T-cell (primary cell): Measurements from ENCODE around the gene PAMR1. TPM values are rescaled to one million over a fixed set of nuclear protein-coding genes. Genes with fewer than 3 reads are reported as not detected.

Experiments
- ATAC-seq, 4 experiments: fragments of 200-7000 bp in 3 of 4; fragments of 150-1000 bp in 1 of 4; cut with Tn5 transposase; replicated peaks in 1 of 4; 1 replicate in 3 of 4; 2 replicates in 1 of 4; pipeline ENCODE4 v1.10.0; 2021; ENCODE audit warnings: moderate library complexity in 3 of 4, mild to moderate bottlenecking in 2 of 4, moderate number of reproducible peaks in 1 of 4
- CTCF ChIA-PET, 2 donors: fragments of 300-600 bp; sonication (Branson Sonifier 250); formaldehyde crosslinking; loops; one replicate each; lab custom pipeline; 2022; ENCODE audit warnings: antibody characterized with exemption in 2 of 2; lab: Charles Lee
- POLR2A ChIA-PET, 2 donors: fragments of 300-600 bp; sonication (Branson Sonifier 250); formaldehyde crosslinking; loops; one replicate each; lab custom pipeline; 2022; ENCODE audit warnings: antibody characterized with exemption in 2 of 2; lab: Charles Lee
- DNase-seq, 35 experiments: peaks; one replicate each; pipeline versions ENCODE4 v3.0.0 to v3.0.0-alpha.2; 2013 to 2023
- H3K27ac ChIP-seq: one replicate; pipeline ENCODE4 v1.5.1; 2013; ENCODE audit warnings: low read length
- H3K27me3 ChIP-seq, 2 experiments: replicated peaks in 1 of 2; 1 replicate in 1 of 2; 2 replicates in 1 of 2; pipeline versions ENCODE4 v1.6.1 to v1.7.0; 2013; ENCODE audit warnings: low read length in 1 of 2, mixed read lengths in 1 of 2; ENCODE audit not compliant: control insufficient read depth in 2 of 2, insufficient read depth in 2 of 2; ENCODE audit errors: extremely low read depth in 1 of 2
- H3K36me3 ChIP-seq, 2 donors: 1 replicate in 1 of 2; 2 replicates in 1 of 2; pipeline versions ENCODE4 v1.6.1 to v1.7.0; 2013; ENCODE audit warnings: low read length in 1 of 2; ENCODE audit not compliant: control insufficient read depth in 2 of 2, insufficient read depth in 1 of 2; ENCODE audit errors: extremely low read depth in 1 of 2
- H3K4me1 ChIP-seq, 2 experiments: 1 replicate in 1 of 2; 2 replicates in 1 of 2; pipeline versions ENCODE4 v1.6.1 to v1.7.0; 2013; ENCODE audit warnings: low read length in 2 of 2, mixed read lengths in 1 of 2; ENCODE audit not compliant: insufficient read depth in 2 of 2, control insufficient read depth in 1 of 2; ENCODE audit errors: extremely low read depth in 1 of 2
- H3K4me3 ChIP-seq, 2 donors: 1 replicate in 1 of 2; 2 replicates in 1 of 2; pipeline versions ENCODE4 v1.5.1 to v1.7.0; 2013; ENCODE audit warnings: mild to moderate bottlenecking in 2 of 2, low read length in 1 of 2, moderate library complexity in 1 of 2; ENCODE audit not compliant: control insufficient read depth in 1 of 2; ENCODE audit errors: extremely low read depth in 1 of 2
- H3K9me3 ChIP-seq: 2 replicates; pipeline ENCODE4 v1.7.0; 2013
- H3K27ac Mint-ChIP-seq, 2 donors: one replicate each; pipeline ENCODE4 v1.8.0; 2020 to 2021; ENCODE audit warnings: mild to moderate bottlenecking in 2 of 2, mixed read lengths in 2 of 2
- H3K27me3 Mint-ChIP-seq, 2 donors: one replicate each; pipeline ENCODE4 v1.8.0; 2021 to 2022; ENCODE audit warnings: mixed read lengths in 2 of 2
- H3K36me3 Mint-ChIP-seq: one replicate; pipeline ENCODE4 v1.8.0; 2021; ENCODE audit warnings: mixed read lengths
- H3K4me1 Mint-ChIP-seq, 3 donors: one replicate each; pipeline ENCODE4 v1.8.0; 2020 to 2022; ENCODE audit warnings: mixed read lengths in 3 of 3, mild to moderate bottlenecking in 1 of 3
- H3K4me3 Mint-ChIP-seq, 3 donors: one replicate each; pipeline ENCODE4 v1.8.0; 2020 to 2022; ENCODE audit warnings: mild to moderate bottlenecking in 3 of 3, mixed read lengths in 3 of 3, moderate library complexity in 3 of 3
- H3K9me3 Mint-ChIP-seq, 3 donors: one replicate each; pipeline ENCODE4 v1.8.0; 2020 to 2022; ENCODE audit warnings: mixed read lengths in 3 of 3
- WGBS: methylation state at CpG from one replicate; pipeline ENCODE4 v1.1.5; 2013; ENCODE audit warnings: missing lambda C conversion rate; ENCODE audit not compliant: insufficient coverage; 5-methylcytosine and 5-hydroxymethylcytosine counted together
- total RNA-seq, 35 experiments: library from RNA in 6 of 35; stranded (reverse) in 6 of 35; fragments of 120-200 nt in 1 of 35; gene quantifications; one replicate each; pipeline versions ENCODE4 v1.2.1 to v1.2.4 and lab custom pipeline; 2013 to 2026

PAMR1 gene
- total RNA-seq, 5 donors from 2014 or later (not counting 1 experiment from before 2014, with no cell fraction given), result 0.20 TPM; not detected in 4

DNA sequence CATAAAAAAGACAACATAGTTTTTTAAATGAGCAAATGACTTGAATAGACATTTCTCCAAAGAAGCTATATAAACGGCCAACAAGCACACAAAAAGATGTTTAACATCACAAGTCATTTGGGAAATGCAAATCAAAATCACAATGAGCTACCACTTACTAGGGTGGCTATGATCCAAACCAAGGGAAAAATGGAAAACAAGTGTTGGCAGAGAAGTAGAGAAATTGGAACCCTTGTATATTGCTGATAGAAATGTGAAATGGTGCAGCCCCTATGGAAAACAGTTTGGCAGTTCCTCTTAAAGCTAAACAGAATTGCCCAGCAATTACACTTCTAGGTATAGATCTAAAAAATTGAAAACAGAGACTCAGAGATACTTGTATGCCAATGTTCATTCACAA is 29.0 kb downstream of the PAMR1 start:
- no peak for ATAC-seq
- CTCF ChIA-PET, result interaction anchor here (0.5 to 1.0 kb wide), 2 partner anchors 10 to 126 kb away, joined by 3 read pairs; no protein-coding TSS in a partner anchor
- POLR2A ChIA-PET, result no interaction called here

DNA sequence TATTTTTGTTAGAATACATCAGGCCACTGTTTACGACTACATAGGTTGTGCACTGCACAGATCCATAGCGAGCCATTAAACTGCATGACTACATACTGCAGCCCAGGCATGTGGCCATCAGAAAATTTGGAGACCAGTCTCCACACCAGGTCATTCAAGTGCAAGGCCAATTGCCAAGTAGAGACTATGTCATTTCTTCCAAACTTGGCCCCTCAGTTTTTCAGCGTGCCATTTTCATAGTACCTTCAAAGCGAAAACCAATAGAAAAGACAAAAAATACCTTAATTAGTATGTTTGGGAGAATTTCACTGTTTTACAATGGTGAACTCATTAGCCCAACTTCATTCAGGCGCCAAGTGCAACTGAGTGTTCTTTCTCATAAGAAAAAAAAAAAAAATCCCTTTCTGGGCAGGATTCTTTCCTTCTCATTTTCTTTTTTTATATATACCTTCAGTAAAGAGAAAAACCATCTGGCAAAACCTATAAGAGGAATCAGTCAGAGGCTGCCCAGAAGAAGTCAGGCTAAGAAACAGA is 30.4 kb downstream of the PAMR1 start:
- Histone ChIP-seq H3K36me3 (no peaks in the 10 kb centered on the region), H3K27ac (no peak overlapping the region), H3K4me3 (no peak overlapping the region), H3K4me1 (no peaks in the 10 kb centered on the region), H3K27me3 (peaks cover 0 to 4% of the 10 kb centered on the region in 2 experiments), H3K9me3 (no peaks in the 10 kb centered on the region)
- no peak overlapping the region for H3K27ac Mint-ChIP-seq
- ChIA-PET POLR2A (no interaction called here), CTCF (no interaction called here)
- no peak overlapping the region for H3K4me3 Mint-ChIP-seq
- H3K9me3 Mint-ChIP-seq, result no peaks in the 10 kb centered on the region
- DNase-seq (no peak), ATAC-seq (no peak)
- H3K36me3 Mint-ChIP-seq, result no peaks in the 10 kb centered on the region
- H3K4me1 Mint-ChIP-seq, result no peaks in the 10 kb centered on the region
- peaks cover 11 to 17% of the 10 kb centered on the region in 2 donors for H3K27me3 Mint-ChIP-seq
- 71% methylated on average over 2 of the region's 5 CpGs for whole genome bisulfite sequencing

More for the DNA sequence above, 29.0 kb downstream of the PAMR1 start:
- no peak overlapping the region for H3K4me3 Mint-ChIP-seq
- peaks cover 7 to 13% of the 10 kb centered on the region in 2 donors for H3K27me3 Mint-ChIP-seq
- H3K27ac ChIP-seq, result no peak overlapping the region
- no peak overlapping the region for H3K4me3 ChIP-seq
- no peaks in the 10 kb centered on the region for H3K36me3 ChIP-seq
- peaks cover 0 to 4% of the 10 kb centered on the region in 2 experiments for H3K27me3 ChIP-seq
- no peaks in the 10 kb centered on the region for H3K4me1 ChIP-seq
- no peaks in the 10 kb centered on the region for H3K36me3 Mint-ChIP-seq
- no peaks in the 10 kb centered on the region for H3K9me3 ChIP-seq
- H3K9me3 Mint-ChIP-seq, result no peaks in the 10 kb centered on the region
- H3K4me1 Mint-ChIP-seq, result no peaks in the 10 kb centered on the region
- H3K27ac Mint-ChIP-seq, result no peak overlapping the region
- no peak for DNase-seq
- no CpG with 5 or more reads among the region's 1 CpG for WGBS

DNA sequence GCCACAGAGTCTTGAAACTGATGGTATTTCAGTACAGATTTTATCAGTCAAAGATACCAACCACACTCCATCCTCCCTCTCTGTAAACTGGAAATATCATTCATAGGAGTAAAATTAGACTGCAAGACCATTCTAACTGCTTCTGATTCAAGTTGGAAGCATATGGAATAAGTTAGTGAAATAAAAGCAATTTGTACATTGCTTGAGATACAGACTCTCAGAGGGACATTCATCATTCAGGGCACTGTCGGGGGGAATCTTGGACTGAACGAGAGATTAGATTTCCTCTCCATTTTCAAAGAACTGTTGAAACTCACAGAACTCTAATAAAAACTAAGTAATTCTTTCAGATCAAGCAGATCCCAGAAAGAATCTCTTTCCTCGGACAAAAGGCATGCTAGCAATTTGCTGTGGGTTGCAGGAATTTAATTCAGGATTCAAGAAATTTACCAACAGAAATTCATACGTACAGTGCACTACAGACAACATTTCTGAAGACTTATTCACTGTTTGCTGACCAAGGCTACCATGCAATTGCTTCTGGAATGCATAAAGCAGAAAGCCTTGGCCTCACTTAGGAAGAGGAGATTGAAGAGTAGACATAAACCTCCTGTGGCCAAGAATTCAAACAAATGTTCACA is 34.1 kb downstream of the PAMR1 start:
- H3K27me3 ChIP-seq, result peaks cover 0 to 4% of the 10 kb centered on the region in 2 experiments
- ChIA-PET CTCF (no interaction called here), POLR2A (no interaction called here)
- DNase-seq, result no peak
- Mint-ChIP-seq H3K4me1 (no peaks in the 10 kb centered on the region), H3K4me3 (no peak overlapping the region), H3K27me3 (peaks cover 20 to 28% of the 10 kb centered on the region in 2 donors), H3K9me3 (no peaks in the 10 kb centered on the region), H3K27ac (no peak overlapping the region), H3K36me3 (no peaks in the 10 kb centered on the region)
- WGBS, result 100% methylated on average over 2 of the region's 4 CpGs
- no peaks in the 10 kb centered on the region for H3K36me3 ChIP-seq
- no peak overlapping the region for H3K4me3 ChIP-seq
- no peaks in the 10 kb centered on the region for H3K4me1 ChIP-seq
- no peaks in the 10 kb centered on the region for H3K9me3 ChIP-seq
- no peak overlapping the region for H3K27ac ChIP-seq
- no peak for ATAC-seq

DNA sequence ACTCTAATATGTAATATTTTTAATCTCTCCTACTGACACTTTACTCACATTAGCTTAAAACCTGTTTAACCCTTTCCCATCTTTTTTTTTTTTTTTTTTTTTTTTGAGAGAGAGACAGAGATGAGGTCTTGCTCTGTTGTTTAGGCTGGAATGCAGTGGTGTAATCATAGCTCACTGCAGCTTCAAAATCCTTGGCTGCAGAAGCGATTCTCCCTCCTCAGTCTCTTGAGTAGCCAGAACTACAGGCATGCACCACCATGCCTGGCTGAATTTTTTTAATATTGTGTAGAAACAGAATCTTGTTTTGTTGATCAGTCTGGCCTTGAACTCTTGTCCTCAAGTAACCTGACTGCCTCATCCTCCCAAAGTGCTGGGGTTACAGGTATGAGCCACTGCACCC is 37.3 kb downstream of the PAMR1 start:
- Histone ChIP-seq H3K36me3 (no peaks in the 10 kb centered on the region), H3K9me3 (no peaks in the 10 kb centered on the region), H3K27ac (no peak overlapping the region), H3K4me3 (no peak overlapping the region), H3K4me1 (no peaks in the 10 kb centered on the region), H3K27me3 (peaks cover 0 to 20% of the 10 kb centered on the region in 2 experiments)
- Mint-ChIP-seq H3K4me3 (no peak overlapping the region), H3K27me3 (peaks cover 32 to 35% of the 10 kb centered on the region in 2 donors), H3K4me1 (no peaks in the 10 kb centered on the region), H3K36me3 (no peaks in the 10 kb centered on the region), H3K27ac (no peak overlapping the region), H3K9me3 (peaks cover 1 to 5% (median 4%) of the 10 kb centered on the region in 3 donors)
- DNase-seq (no peak), ATAC-seq (no peak)
- POLR2A ChIA-PET, result interaction anchor here (0.6 to 0.7 kb wide), 4 partner anchors 10 to 1378 kb away, joined by 4 to 6 read pairs (median 5); no protein-coding TSS in a partner anchor
- WGBS, result no CpG with 5 or more reads among the region's 1 CpG
- CTCF ChIA-PET, result interaction anchor here (0.5 to 1.5 kb wide), 24 partner anchors 9 to 1716 kb away, joined by 3 to 18 read pairs (median 5); no protein-coding TSS in a partner anchor

DNA sequence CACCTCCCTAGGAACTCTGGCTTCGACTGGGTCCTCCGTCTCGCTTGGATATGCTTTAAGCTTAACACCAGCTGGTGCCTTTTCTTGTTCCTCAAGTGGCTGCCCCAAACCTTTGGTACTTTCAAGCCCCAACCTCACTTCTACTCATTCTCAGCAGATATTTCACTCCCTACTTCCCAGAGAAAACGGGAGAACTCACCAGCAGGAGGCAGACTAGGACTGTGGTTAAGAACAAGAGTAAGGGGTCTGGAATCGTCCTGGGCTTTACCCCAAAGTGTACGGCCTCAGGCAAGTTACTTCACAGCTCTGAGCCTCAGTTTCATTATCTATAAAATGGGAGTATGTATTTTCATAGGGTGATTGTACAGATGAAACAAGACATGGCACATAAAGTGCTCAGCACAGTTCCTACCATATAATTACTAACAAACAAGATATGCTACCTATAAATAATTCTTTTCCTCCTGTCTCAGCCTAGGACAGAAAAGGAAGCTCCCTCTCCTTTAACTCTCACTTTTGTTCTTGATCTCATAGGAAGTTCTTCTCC is 37.8 kb downstream of the PAMR1 start:
- H3K9me3 ChIP-seq, result no peaks in the 10 kb centered on the region
- no peaks in the 10 kb centered on the region for H3K4me1 ChIP-seq
- peaks cover 0 to 20% of the 10 kb centered on the region in 2 experiments for H3K27me3 ChIP-seq
- Mint-ChIP-seq H3K4me3 (no peak overlapping the region), H3K4me1 (no peaks in the 10 kb centered on the region), H3K27ac (no peak overlapping the region), H3K36me3 (peaks cover 4% of the 10 kb centered on the region), H3K27me3 (peaks cover 34 to 37% of the 10 kb centered on the region in 2 donors), H3K9me3 (peaks cover 7 to 10% (median 9%) of the 10 kb centered on the region in 3 donors)
- 57% methylated on average over 3 of the region's 6 CpGs for WGBS
- H3K4me3 ChIP-seq, result no peak overlapping the region
- ChIA-PET POLR2A (interaction anchor here (0.6 to 0.7 kb wide), 2 partner anchors 10 to 15 kb away, joined by 5 read pairs; no protein-coding TSS in a partner anchor), CTCF (interaction anchor here (0.5 to 1.5 kb wide), 20 partner anchors 10 to 1715 kb away, joined by 3 to 18 read pairs (median 5); no protein-coding TSS in a partner anchor)
- no peak overlapping the region for H3K27ac ChIP-seq
- DNase-seq (no peak), ATAC-seq (no peak)
- H3K36me3 ChIP-seq, result no peaks in the 10 kb centered on the region

DNA sequence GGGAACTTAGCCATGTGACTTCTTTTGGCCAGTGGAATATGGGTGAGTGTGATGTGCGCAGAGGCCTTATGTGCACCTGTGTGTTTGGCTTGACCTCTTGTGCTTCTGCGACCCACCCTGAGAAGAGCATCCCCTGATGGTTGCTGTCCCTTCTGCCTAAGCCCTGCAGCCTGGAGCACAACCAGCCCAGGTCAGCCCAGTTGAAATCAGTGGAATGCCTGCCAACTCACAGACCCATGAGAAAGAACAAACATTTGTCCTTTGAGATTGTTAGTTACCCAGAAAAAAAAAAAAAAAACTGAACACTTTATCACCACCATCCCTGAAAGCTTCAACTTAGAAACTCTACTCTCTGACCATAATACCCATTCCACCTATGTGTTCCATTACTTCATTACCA is 38.5 kb downstream of the PAMR1 start:
- no peak for DNase-seq
- Mint-ChIP-seq H3K36me3 (peaks cover 4% of the 10 kb centered on the region), H3K4me1 (no peaks in the 10 kb centered on the region), H3K27ac (no peak overlapping the region), H3K9me3 (peaks cover 12 to 15% (median 13%) of the 10 kb centered on the region in 3 donors), H3K4me3 (no peak overlapping the region), H3K27me3 (peaks cover 41 to 44% of the 10 kb centered on the region in 2 donors)
- Histone ChIP-seq H3K4me1 (no peaks in the 10 kb centered on the region), H3K4me3 (no peak overlapping the region), H3K27ac (no peak overlapping the region), H3K27me3 (peaks cover 0 to 18% of the 10 kb centered on the region in 2 experiments), H3K9me3 (no peaks in the 10 kb centered on the region), H3K36me3 (no peaks in the 10 kb centered on the region)
- no peak for ATAC-seq
- ChIA-PET CTCF (interaction anchor here (0.6 to 1.2 kb wide), 5 partner anchors 9 to 1466 kb away, joined by 3 to 6 read pairs (median 3); no protein-coding TSS in a partner anchor), POLR2A (no interaction called here)
- whole genome bisulfite sequencing, result 90% methylated on average over 1 of the region's 2 CpGs
